ENCODE measurements around the gene KLHL7.

DNA sequence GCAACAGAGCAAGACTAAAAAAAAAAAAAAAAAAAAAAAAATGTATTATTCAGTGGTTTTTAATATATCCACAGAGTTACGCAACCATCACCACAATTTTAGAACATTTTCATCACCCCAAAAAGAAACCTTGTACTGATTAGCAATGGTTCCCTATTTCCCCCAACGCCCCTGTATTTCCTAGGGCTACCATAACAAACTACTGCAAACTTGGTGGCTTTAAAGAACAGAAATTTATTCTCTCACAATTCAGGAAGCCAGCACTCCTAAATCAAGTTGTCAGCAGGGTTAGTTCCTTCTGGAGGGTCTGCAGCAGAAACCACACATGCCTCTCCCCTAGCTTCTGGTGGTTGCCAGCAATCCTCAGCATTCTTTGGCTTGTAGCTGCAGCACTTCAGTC, 70.4 kb downstream of the KLHL7 start:
- no peak for TF ChIP-seq CTCF (IDR thresholded peaks at IDR 0.05; ENCODE audit: low read length)
- no peak for TF ChIP-seq EZH2 (IDR thresholded peaks at IDR 0.05; ENCODE audit: borderline replicate concordance, low read length)

Measured in OCI-LY1 (cell line).